COLO668 (cell line): ENCODE data around the gene IRX4.
A peak's percentile ranks its signal among the peaks of the same experiment; 100 is the strongest.

Source experiments
- DNase-seq: peaks from one replicate; lab custom pipeline; 2025; ENCODE audit not compliant: unreplicated experiment; lab: John Stamatoyannopoulos, UW

Gene IRX4

DNA sequence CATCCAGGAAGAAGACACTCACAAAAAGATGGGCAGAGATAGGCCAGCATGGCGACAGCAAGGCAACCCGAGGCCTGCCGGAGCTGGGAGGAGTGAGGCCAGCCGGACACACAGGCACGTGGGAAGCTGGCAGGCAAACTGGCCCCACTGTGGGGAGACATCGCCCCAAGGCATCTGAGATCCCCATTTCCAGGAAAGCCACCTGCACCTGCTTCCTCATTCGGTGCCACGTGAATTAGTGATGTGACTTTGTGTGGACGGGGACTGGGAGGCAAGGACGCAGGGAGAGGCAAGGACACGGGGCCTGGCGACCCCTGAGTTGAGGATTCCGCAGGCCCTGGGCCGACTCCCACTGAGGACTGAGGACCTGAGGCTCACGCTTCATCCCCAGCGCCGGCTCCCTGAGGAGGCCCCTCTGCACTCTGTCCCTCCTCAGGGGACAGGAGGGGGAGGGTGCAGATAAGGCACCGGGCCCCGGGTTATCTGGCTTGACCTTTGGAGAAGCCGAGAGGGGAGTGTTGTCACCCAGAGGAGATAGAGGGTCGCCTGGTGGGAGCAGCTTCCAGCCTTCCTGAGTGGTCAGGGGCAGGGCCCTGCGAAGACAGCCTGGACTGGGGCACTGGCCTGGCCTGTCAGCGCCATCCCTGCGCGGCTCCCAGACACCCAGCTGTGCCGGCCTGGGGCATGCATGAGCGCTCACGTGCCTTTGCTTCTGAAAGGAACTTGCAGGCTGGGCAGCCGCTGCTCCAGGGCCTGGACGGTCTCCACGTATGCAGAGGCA, 41.8 kb downstream of the IRX4 start:
- DNase-seq = peak; percentile 45

DNA sequence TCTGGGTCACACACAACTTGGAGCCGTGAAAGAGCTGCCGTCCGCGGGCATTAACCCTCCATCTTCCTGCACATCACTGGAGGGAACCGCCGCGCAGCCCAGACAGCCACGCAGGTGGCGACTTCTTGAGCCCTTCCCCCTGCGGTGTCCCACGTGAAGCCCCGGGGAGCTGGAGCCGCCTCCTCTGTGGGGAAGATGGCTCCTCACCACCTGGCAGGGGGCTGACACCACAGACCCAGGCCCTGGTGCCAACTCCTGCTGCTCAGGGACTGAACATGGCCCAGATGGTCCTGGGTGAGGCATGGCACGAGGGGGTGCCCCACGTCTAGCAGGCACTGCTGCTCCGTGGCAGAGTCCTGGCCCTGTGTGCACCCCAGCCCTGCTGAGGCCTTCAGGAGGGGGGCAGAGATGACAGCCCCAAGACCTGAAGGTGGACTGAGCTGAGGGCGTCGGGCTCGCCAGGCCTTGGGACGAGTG, 42.6 kb downstream of the IRX4 start:
- DNase-seq = no peak

DNA sequence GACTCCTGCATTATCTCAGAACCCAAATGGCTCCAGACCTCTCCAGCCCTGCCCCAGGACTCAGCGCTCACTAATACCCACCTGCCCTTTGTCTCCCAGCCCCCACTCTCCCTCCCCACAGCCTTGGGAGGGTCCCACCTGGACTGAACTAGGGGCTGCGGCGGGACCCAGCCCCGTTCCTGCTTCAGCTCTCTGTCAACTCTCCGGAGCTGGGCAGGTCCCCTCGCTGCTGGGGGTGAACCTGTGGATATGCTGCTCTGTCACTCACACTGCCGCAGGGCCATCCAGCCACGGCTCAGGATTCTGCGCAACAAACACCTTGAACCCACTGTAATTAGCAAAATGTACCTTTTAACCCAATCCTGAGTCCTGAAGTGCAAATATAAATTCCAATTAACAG, 44.7 kb downstream of the IRX4 start:
- DNase-seq = no peak

DNA sequence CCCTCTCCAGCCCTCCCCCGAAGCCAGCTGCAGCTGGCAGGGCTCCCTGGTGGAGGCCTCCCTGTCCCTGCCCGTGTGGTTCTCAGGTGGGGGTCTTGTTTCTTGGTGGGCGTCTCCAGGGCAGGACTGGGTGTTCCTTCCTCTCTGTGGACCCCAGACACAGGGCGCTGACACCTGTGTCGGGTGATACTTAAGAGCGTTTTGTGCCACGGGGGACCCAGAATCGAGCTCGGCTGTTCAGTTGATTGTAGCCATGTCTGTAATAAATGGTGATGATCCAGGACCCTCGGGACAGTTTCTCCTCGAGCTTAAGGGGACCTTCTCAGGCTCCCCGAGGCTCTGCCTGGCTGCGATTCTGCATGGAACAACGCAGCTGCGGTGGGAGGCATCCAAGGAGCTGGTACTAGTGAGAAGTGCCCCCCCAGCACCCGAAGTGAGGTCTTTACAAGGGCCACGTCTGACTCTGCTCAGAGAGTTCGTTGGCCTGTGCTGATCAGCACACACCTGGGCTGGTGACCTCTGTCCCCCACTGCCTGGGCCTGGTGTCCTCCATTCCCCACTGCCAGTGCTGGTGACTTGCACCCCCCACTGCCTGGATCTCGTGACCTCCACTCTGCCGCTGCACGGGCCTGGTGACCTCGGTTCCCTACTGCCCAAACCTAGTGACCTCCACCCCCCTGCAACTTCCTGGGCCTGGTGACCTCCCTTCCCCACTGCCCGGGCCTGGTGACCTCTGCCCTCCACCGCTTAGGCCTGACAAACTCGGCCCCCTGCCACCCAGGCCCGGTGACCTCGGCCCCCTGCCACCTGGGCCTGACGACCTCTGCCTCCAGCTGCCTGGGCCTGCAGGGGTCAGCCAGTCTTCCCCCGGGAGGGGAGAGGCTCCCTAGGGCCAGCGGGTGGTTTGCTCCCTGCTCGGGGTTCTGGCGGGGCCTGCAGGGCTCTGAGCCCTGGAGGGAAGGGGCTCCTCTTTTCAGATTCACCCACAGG, 45.5 kb downstream of the IRX4 start:
- no peak for DNase-seq

DNA sequence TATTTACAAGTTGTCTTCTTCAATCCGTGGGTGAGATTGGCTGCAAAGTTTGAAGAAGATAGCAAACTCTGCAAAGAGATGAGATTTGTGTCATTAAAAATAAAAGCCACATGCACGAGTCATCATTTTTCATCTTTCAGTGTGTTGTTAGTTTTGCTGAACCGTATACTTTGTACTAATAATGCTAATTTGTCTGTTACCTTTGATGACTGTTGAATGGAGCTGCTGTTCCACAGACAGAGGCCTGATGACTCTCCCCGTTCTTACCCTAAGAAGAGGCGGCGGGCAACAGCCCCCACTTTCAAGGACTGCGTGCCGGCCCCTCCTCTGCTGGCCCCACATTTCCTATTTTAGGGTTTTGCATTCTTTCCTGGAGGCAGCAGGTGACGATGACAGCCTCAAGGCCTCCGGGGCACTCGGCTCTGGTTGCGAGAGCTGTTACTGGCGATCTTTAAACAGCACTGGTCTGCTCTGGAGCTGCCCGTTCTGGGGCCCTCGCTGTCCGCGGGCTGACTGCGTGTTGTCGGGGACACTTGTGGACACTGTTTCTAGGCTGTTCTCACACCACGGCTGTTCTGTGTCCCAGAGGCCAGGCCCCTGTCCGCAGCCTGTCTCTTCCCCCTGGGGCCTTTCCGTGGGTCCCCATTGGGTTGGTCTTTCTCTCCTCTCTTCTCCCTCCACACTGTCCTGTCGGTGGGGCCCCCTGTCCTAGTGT, 46.4 kb downstream of the IRX4 start:
- no peak for DNase-seq

DNA sequence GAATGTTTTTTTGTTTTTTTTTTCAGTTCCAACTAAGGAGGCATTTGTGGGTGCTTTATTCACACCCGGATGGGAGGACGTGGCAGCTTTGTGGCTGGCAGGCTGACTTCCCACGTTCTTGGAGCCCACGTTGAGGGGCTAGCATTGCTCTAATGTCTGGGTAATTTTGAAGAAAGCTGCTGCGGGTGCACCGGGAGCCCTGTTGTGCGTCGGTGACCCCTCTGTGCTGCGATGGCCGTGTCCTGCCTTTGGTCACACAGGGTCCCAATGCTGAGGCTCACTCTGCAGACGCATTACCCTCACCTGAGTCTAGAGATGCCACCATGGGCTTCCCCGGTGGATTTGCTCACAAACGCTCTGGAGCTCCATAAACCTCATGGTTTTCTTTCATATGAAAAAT, 47.3 kb downstream of the IRX4 start:
- no peak for DNase-seq

DNA sequence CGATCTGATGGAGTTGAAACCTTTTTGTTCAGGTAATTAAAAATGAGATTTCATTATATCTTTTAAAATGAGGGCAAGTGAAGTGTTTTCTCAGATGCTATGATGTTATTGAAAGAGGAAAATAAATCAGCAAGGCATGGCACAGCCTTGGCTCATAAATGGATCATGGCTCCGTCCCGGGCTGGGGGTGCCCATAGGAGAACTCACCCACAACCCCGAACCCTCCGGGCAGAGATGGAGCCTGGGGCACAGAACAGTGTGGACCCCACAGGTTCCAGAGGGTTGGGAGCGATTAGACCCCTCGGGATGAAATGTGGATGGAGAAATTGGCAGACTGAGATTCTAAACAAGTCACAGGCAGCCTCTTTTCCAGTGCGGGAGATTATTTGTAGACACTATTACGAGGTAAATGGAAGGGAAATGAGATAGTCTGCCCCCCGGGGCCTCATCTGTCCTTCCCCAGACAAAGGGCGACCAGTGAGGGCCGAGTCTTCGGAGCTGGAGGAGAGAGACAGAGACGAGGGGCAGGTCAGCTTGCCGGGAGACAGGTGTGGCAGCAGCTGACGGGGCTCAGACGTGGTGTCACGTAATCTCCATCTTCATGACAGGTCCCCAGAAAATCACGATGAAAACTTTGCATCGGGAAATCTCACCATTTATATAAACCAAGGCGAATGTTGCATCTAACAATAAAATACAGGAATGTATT, 47.9 kb downstream of the IRX4 start:
- DNase-seq = no peak

DNA sequence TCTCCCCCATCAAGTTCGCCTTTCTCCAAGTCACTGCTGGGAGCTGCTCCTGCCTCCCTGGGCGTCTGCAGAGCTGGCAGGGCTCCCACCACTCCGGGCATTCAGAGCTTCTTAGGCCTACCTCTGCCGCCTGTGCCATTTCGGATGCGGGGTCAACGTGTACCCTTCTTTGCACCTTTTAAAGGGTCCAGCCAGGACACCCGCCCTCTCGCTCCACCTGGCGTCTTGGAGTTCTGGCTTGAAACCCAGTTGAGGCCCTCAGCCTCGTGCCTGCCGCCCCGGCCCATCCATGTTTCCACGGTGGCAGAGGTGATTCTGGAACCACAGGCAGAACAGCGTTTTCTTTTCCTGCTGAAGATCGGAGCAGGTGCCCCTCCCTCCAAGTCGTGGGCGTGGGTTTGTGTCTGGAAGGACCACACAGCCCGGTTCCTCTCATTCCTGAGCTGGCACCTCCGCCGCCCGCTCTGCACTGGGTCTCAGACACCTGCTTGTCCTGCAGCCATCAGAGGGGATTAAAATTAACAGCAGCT, 48.6 kb downstream of the IRX4 start:
- no peak for DNase-seq

DNA sequence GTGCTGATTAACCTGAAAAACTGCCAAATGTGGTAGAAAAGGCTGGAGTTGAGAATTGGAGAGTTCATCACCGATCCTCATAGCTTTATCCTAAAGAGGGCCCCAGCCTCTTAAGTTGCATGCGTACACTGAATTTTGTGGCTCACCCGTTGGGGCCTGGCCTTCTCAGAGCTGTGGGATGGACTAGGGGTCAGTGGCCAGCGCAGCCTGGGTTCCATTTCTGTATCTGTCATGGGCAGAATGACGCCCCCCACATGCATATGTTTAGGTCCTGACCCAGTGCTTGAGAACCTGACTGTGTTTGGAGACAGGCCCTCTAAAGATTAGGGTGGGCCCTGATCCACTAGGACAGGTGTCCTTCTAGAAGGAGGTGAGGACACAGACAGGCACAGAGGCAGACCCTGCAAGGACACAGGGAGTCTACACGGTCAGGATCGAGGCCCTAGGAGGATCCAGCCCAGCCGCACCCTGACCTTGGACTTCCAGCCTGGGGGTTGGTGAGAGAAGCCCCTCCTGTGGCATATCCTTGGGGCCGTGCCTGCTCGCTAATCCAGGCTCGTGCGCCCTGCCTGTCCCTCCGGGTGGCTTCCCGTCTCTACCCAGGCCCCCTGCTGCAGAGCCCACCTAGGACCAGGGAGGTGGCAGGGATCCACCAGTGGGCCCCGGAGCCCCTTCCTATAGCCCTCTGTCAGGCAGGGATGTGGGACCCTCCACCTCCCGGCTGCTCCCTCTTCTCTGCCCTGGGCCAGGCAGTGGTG, 49.3 kb downstream of the IRX4 start:
- no peak for DNase-seq

DNA sequence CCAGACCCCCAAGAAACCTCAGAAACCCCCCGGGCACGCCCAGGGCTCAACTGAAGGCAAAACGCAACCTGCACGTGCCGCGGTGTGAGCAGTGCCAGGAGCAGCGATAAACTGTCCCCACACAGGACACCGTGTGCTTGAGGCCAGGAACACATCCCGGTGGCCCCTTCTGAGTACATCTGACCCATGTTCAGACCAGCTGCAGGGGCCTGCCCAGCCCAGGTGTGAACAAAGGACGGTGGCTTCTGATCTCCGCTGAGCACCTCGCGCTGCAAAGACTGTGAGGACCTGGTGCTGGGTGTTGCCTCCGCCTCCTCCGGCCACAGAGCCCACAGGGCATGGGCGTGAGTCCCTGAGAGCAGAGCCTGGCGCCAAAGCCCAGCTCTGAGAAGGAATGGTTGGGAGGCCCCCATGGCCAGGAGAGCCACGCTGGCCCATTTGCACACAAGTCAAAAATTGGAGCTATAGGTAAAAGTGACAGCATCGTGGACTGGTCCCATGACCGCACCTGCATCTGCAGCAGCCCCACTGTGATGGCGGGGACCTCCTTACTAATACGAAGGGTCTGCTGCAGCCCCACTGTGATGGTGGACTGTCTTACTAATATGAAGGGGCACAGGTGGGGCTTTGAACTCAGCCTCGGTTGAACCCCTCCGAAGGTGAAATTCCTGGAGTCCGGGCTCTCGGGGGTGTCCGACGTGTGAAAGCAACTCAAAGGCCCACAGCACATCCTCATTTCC, 50.0 kb downstream of the IRX4 start:
- DNase-seq = no peak

DNA sequence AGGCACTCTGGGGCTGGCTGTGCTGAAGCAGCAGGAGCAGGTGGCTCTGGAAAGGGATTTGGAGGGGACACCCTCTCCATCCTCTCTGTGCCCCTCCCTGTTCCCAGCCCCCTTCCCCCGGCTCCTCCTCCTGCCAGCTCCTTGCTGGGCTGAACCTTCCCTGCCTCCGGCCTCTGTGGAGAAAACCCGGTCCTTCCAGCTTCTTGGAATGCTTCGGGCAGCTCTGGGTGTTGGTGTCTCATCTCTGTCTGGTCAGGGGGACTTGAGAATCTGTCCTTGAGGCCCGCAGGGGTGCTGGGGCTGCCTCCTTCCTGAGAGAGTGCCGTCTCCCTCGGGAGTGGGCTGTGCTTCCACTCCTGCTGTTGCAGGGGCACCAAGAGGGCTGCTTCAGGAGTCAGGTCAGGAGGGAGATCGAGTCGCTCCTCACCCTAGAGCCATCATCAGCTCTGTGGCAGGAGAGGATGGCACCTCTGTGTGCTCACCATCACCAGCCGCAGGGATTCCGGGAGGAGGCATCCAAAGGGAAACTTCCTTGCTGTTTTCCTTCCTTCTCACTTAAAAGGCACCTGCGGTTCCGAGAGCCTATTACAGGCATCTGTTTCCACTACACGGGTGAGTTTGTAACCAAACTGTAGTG, 50.9 kb downstream of the IRX4 start:
- DNase-seq = no peak

DNA sequence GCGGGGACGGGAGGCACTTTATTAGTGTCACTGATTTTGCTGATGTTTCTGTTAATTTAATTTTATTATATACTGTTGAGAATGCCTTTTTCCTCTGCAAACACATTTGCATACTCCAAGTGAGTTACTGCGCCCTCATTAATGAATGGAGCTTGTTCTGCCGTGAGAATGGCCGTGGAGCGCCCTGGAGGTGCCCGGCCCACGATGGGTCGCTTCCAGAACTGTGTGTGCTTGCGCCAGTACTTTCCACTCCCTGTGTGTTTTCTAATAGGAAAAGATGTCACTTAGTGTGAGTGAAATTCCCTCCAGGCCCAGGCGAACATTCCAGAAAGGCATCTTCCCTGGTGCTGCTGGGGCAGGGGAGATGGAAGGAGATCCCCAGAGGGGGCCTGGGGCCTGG, 51.5 kb downstream of the IRX4 start:
- DNase-seq = no peak

DNA sequence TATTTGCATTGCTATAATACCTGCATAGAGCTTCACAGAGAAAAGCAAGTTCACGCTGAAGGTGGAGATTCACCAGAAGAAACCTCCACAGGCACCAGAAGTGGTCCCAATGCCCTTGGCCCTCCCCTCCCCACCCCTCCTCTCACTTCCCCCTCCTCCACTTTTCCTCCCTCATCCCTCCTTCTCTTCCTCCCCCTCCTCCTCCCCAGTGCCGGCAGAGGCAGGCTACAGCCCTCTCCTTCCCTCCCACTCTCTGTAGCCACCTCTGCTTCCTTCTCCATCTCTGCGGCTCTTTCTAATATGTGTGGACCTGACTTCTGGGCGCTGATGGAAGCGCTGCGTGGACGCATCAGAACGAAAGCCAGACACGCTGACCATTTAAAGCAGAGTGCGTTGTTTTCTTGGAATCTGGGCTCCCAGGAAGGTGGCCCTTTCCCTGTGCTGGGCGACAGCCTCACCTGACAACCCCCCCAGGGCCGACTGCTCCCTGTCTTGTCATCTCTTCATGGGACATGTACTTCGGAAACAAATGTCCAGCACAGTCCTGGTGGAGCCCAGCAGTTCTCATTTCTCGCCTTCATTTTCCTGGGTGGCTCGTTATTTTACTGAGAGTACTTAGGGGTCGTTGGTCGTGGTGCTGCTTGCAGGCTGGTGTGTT, 52.0 kb downstream of the IRX4 start:
- DNase-seq = no peak

DNA sequence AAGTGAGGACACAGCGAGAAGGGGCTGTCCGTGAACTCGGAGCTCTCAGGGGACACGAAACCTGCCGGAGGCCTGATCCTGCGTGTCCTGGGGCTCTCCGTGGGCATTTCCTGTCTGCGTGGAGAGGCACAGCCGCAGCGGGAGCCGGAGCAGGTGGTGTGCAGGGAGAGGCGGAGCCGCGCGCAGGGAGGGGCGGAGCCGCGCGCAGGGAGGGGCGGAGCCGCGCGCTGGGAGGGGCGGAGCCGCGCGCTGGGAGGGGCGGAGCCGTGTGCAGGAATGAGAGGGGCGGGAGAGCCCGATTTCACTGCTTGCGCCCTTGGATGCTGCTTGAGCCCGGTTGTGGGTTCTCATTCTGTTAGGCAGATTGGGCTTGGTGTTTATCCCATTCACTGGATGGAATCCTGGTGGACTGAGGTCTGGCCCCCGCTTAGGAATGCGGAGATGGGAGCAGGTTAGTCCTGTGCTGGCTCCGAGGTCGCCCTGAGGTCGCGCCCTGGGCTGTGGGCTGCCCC, 54.8 kb downstream of the IRX4 start:
- no peak for DNase-seq
